ENCODE data around the gene MRPL55. TPM values are rescaled to one million over a fixed set of nuclear protein-coding genes. Genes with fewer than 3 reads are reported as not detected.

MRPL55 gene
- total RNA-seq, 4 donors from 2014 or later: 99.3 to 161 (median 119) TPM

GRCh38 chr1:228071839-228072657 is 37.1 kb downstream of the MRPL55 start:
- WGBS: 70% methylated on average over 6 of the region's 7 CpGs
- Histone ChIP-seq H3K4me3 (no peak overlapping the region), H3K27ac (no peak overlapping the region), H3K4me1 (no peaks in the 10 kb centered on the region), H3K36me3 (no peaks in the 10 kb centered on the region), H3K27me3 (peaks cover 17% of the 10 kb centered on the region), H3K9me3 (no peaks in the 10 kb centered on the region)
- peak in 1 of 2 donors; percentile 68 for DNase-seq (ENCODE audit: low spot score in 2 of 2)
- no peak for TF ChIP-seq POLR2AphosphoS5 (IDR thresholded peaks at IDR 0.05)
- TF ChIP-seq EP300 (IDR thresholded peaks at IDR 0.05): no peak
- TF ChIP-seq, protein P1, sequence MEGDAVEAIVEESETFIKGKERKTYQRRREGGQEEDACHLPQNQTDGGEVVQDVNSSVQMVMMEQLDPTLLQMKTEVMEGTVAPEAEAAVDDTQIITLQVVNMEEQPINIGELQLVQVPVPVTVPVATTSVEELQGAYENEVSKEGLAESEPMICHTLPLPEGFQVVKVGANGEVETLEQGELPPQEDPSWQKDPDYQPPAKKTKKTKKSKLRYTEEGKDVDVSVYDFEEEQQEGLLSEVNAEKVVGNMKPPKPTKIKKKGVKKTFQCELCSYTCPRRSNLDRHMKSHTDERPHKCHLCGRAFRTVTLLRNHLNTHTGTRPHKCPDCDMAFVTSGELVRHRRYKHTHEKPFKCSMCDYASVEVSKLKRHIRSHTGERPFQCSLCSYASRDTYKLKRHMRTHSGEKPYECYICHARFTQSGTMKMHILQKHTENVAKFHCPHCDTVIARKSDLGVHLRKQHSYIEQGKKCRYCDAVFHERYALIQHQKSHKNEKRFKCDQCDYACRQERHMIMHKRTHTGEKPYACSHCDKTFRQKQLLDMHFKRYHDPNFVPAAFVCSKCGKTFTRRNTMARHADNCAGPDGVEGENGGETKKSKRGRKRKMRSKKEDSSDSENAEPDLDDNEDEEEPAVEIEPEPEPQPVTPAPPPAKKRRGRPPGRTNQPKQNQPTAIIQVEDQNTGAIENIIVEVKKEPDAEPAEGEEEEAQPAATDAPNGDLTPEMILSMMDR (IDR thresholded peaks at IDR 0.05): no peak

- no peaks in the 10 kb centered on the region for H3K4me1 ChIP-seq
- WGBS: 72% methylated on average over 3 of the region's 3 CpGs
- no peak overlapping the region for H3K4me3 ChIP-seq
- H3K36me3 ChIP-seq: no peaks in the 10 kb centered on the region
- TF ChIP-seq POLR2AphosphoS5 (IDR thresholded peaks at IDR 0.05) (no peak), POLR2A (IDR thresholded peaks at IDR 0.05) (no peak), EP300 (IDR thresholded peaks at IDR 0.05) (no peak)
- TF ChIP-seq, protein P1 (IDR thresholded peaks at IDR 0.05): no peak
- H3K27ac ChIP-seq: no peak overlapping the region
- DNase-seq (ENCODE audit: low spot score in 2 of 2): no peak
- no peaks in the 10 kb centered on the region for H3K9me3 ChIP-seq
- H3K27me3 ChIP-seq: peaks cover 28% of the 10 kb centered on the region
Observed at GRCh38 chr1:228070851-228071250, 38.2 kb downstream of the MRPL55 start.

DNA sequence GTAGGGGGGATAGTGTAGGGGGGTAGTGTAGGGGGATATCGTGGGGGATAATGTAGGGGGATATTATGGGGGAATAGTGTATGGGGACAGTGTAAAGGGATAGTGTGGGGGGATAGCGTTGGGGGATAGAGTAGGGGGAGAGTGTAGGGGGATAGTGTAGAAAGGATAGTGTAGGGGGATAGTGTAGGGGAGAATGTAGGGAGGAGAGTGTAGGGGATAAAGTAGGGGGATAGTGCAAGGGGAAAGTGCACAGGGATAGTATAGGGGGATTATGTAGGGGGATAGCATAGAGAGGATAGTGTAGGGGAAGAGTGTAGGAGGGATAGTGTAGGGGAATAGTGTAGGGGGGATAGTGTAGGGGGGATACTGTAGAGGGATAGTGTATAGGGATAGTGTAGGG is 38.9 kb downstream of the MRPL55 start:
- Histone ChIP-seq H3K36me3 (no peaks in the 10 kb centered on the region), H3K4me1 (no peaks in the 10 kb centered on the region), H3K4me3 (no peak overlapping the region), H3K9me3 (no peaks in the 10 kb centered on the region), H3K27me3 (peaks cover 35% of the 10 kb centered on the region), H3K27ac (no peak overlapping the region)
- DNase-seq (ENCODE audit: low spot score in 2 of 2): no peak
- 62% methylated on average over 2 of the region's 2 CpGs for WGBS
- TF ChIP-seq, protein P1 (IDR thresholded peaks at IDR 0.05): no peak
- TF ChIP-seq EP300 (IDR thresholded peaks at IDR 0.05) (no peak), POLR2A (IDR thresholded peaks at IDR 0.05) (no peak), POLR2AphosphoS5 (IDR thresholded peaks at IDR 0.05) (no peak)

DNA sequence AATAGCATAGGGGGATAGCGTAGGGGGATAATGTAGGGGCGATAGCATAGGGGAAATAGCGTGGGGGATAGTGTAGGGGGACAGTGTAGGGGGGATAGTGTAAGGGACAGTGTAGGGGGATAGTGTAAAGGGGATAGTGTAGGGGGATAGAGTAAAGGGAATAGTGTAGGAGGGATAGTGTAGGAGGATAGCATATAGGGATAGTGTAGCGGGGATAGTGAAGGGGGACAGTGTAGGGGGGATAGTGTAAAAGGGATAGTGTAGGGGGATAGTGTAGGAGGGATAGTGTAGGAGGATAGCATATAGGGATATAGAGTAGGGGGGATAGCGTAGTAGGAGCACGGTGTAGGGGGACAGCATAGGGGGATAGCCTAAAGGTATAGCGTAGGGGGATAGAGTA is 40.7 kb downstream of the MRPL55 start:
- no peaks in the 10 kb centered on the region for H3K4me1 ChIP-seq
- no peak for TF ChIP-seq EP300 (IDR thresholded peaks at IDR 0.05)
- TF ChIP-seq POLR2AphosphoS5 (IDR thresholded peaks at IDR 0.05): no peak
- TF ChIP-seq POLR2A (IDR thresholded peaks at IDR 0.05): no peak
- TF ChIP-seq, protein P1 (IDR thresholded peaks at IDR 0.05): no peak
- H3K9me3 ChIP-seq: no peaks in the 10 kb centered on the region
- 74% methylated on average over 7 of the region's 7 CpGs for WGBS
- H3K36me3 ChIP-seq: no peaks in the 10 kb centered on the region
- no peak overlapping the region for H3K4me3 ChIP-seq
- no peak overlapping the region for H3K27ac ChIP-seq
- DNase-seq (ENCODE audit: low spot score in 2 of 2): no peak
- peaks cover 51% of the 10 kb centered on the region for H3K27me3 ChIP-seq

DNA sequence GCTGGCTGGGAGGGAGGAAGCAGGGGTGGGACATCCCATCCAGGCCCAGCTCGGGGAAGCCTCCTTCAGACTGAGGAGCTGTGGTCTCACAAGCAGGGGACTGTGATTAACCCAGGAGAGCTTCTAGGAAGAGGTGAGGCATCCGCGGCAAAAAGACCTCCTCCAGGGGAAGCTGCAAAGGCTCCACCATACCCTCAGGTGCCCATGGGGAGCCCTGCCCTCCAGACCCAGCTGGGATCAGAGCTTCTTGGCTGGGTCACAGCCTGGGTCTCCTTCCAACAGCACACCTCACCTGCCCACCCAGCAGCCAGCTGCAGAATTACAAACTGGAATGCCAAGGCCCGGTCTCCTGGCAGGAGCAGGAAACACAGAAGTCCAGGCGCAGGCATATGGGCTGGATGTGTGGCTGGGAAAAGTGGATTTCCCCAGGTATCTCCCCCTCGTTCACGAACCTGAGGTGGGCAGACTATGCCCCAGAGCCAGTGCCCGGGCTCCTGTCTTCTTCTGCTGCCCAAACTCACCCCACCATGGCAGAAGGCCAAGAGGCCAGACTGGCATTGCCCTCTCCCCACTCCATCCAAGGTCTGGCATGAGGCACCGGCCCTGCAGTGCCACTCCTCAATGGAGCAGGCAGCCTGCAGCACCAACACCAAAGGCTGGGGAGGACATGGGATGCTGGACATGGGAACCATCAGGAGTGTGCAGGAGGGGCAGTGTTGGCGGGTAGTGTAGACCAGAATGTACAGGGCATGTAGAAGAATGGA is 42.0 kb downstream of the MRPL55 start:
- no peaks in the 10 kb centered on the region for H3K36me3 ChIP-seq
- H3K9me3 ChIP-seq: no peaks in the 10 kb centered on the region
- DNase-seq (ENCODE audit: low spot score in 2 of 2): peak; percentile 51 to 65
- no peaks in the 10 kb centered on the region for H3K4me1 ChIP-seq
- 48% methylated on average over 6 of the region's 10 CpGs for WGBS
- peaks cover 64% of the 10 kb centered on the region for H3K27me3 ChIP-seq
- H3K4me3 ChIP-seq: no peak overlapping the region
- no peak for TF ChIP-seq POLR2AphosphoS5 (IDR thresholded peaks at IDR 0.05)
- TF ChIP-seq POLR2A (IDR thresholded peaks at IDR 0.05): no peak
- TF ChIP-seq, protein P1 (IDR thresholded peaks at IDR 0.05): no peak
- no peak for TF ChIP-seq EP300 (IDR thresholded peaks at IDR 0.05)
- no peak overlapping the region for H3K27ac ChIP-seq

Measured in suprapubic skin (tissue), 4 donors.